Panc1 (cell line): ENCODE results near the gene RBFOX1. TPM values are rescaled to one million over a fixed set of nuclear protein-coding genes. Genes with fewer than 3 reads are reported as not detected.

Experiments used
- ATAC-seq: fragments of 200-7000 bp; cut with Tn5 transposase; 2 replicates; pipeline ENCODE4 v1.9.1; 2020; ENCODE audit warnings: mild to moderate bottlenecking, moderate library complexity
- BruUV-seq: library from RNA; stranded (reverse); fragments of 400-500 nt; replicated peaks from 2 replicates; lab custom pipeline; 2021; lab: Mats Ljungman, UMichigan
- CTCF ChIA-PET: fragments of 300-600 bp; sonication (Branson Sonifier 250); formaldehyde crosslinking; loops from one replicate; lab custom pipeline; 2022; ENCODE audit warnings: antibody characterized with exemption; lab: Charles Lee
- POLR2A ChIA-PET: fragments of 300-600 bp; sonication (Branson Sonifier 250); formaldehyde crosslinking; loops from one replicate; lab custom pipeline; 2022; ENCODE audit warnings: antibody characterized with exemption; lab: Charles Lee
- DNase-seq: peaks from one replicate; pipeline ENCODE4 v3.0.0-alpha.2; 2010; ENCODE audit warnings: low read depth, low spot score
- H3K27ac ChIP-seq: 2 replicates; pipeline ENCODE4 v1.5.1; 2011; ENCODE audit warnings: mild to moderate bottlenecking, low read length, inconsistent platforms
- H3K27me3 ChIP-seq: fragments of 200-500 bp; sonication (Bioruptor generic); 2 replicates; pipeline ENCODE4 v1.6.0; 2014; ENCODE audit warnings: low read length, inconsistent platforms; ENCODE audit not compliant: control insufficient read depth, insufficient read depth
- H3K36me3 ChIP-seq: fragments of 200-500 bp; sonication (Bioruptor generic); 2 replicates; pipeline ENCODE4 v1.5.1; 2014; ENCODE audit warnings: inconsistent platforms, mild to moderate bottlenecking, low read length, moderate library complexity; ENCODE audit not compliant: control insufficient read depth, insufficient read depth
- H3K4me1 ChIP-seq: 2 replicates; pipeline ENCODE4 v1.5.1; 2011; ENCODE audit warnings: inconsistent platforms, mild to moderate bottlenecking, low read length, moderate library complexity; ENCODE audit not compliant: control insufficient read depth, insufficient read depth
- H3K4me3 ChIP-seq, 2 experiments: 2 replicates each; pipeline ENCODE4 v1.5.1; 2011 to 2012; ENCODE audit warnings: low read depth in 2 of 2, low read length in 2 of 2, mild to moderate bottlenecking in 2 of 2, inconsistent platforms in 1 of 2, moderate library complexity in 1 of 2
- H3K9me3 ChIP-seq: fragments of 200-500 bp; sonication (Bioruptor generic); 2 replicates; pipeline ENCODE4 v1.5.1; 2014; ENCODE audit warnings: low read depth, mild to moderate bottlenecking, inconsistent platforms, low read length, moderate library complexity; ENCODE audit not compliant: control insufficient read depth, insufficient read depth
- POLR2AphosphoS5 ChIP-seq: IDR thresholded peaks from 2 replicates; pipeline ENCODE4 v1.6.1; 2012; ENCODE audit warnings: mild to moderate bottlenecking, low read depth, low read length, moderate library complexity
- SIN3A ChIP-seq: IDR thresholded peaks from 2 replicates; pipeline ENCODE4 v1.6.1; 2012; ENCODE audit warnings: low read depth, mild to moderate bottlenecking, low read length, moderate library complexity, borderline replicate concordance; ENCODE audit not compliant: insufficient read depth
- TCF7L2 ChIP-seq: IDR thresholded peaks from 2 replicates; pipeline ENCODE4 v1.6.1; 2011; ENCODE audit warnings: mild to moderate bottlenecking, low read depth, low read length, inconsistent platforms
- in situ Hi-C: cut with HindIII; loops from 2 replicates; pipeline ENCODE4 v1.10.0; 2016; ENCODE audit warnings: low sequenced_read_pairs, low pct_unique_long_range_greater_than_20kb
- intact Hi-C: fragments of 100-400 bp; cut with micrococcal nuclease; formaldehyde crosslinking; loops from one replicate; pipeline ENCODE4 v1.10.0; 2022; ENCODE audit not compliant: unreplicated experiment
- total RNA-seq: library from RNA; stranded (reverse); gene quantifications from one replicate; pipeline ENCODE4 v1.2.1, GENCODE V29; 2021; ENCODE audit not compliant: unreplicated experiment
- TF ChIP-seq, protein P1 (sequence below): fragments of 450-650 bp; IDR thresholded peaks from 2 replicates; pipeline ENCODE4 v1.5.1; 2017; ENCODE audit warnings: mild to moderate bottlenecking
- TF ChIP-seq, protein P2 (sequence below), 2 experiments: IDR thresholded peaks; 2 replicates each; pipeline ENCODE4 v1.6.1; 2011 to 2012; ENCODE audit warnings: low read depth in 2 of 2, control low read depth in 1 of 2, low read length in 1 of 2, mild to moderate bottlenecking in 1 of 2, moderate library complexity in 1 of 2; ENCODE audit not compliant: insufficient read depth in 1 of 2

RBFOX1 gene
- total RNA-seq, 1 experiment from 2014 or later, result not detected

DNA sequence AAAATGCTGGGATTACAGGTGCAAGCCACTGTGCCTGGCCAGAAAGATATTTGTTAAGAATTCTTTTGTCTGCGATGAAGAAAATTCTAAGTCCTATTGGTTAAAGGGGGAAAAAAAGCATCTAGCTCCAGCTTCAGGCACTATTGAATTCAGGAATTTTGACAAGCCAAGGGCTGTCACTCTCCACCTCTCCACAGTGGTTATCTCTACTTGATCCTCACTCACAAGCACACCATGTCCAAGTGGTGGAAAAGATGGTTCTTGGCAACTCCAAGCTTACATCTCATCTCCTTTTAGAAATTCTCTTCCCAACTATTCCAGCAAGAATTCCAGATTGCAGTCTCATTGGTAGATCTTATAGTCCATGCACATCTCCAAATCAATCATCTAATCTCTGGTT is 7.1 kb downstream of the RBFOX1 start:
- no peak for DNase-seq
- in situ Hi-C loops, result no loop called here
- POLR2A ChIA-PET, result no interaction called here
- CTCF ChIA-PET, result no interaction called here
- Histone ChIP-seq H3K27ac (no peak overlapping the region), H3K4me1 (no peaks in the 10 kb centered on the region), H3K4me3 (no peak overlapping the region), H3K27me3 (no peaks in the 10 kb centered on the region), H3K9me3 (no peaks in the 10 kb centered on the region), H3K36me3 (no peaks in the 10 kb centered on the region)
- intact Hi-C loops, result no loop called here
- TF ChIP-seq POLR2AphosphoS5 (no peak), TCF7L2 (no peak), SIN3A (no peak)
- TF ChIP-seq, protein P1, sequence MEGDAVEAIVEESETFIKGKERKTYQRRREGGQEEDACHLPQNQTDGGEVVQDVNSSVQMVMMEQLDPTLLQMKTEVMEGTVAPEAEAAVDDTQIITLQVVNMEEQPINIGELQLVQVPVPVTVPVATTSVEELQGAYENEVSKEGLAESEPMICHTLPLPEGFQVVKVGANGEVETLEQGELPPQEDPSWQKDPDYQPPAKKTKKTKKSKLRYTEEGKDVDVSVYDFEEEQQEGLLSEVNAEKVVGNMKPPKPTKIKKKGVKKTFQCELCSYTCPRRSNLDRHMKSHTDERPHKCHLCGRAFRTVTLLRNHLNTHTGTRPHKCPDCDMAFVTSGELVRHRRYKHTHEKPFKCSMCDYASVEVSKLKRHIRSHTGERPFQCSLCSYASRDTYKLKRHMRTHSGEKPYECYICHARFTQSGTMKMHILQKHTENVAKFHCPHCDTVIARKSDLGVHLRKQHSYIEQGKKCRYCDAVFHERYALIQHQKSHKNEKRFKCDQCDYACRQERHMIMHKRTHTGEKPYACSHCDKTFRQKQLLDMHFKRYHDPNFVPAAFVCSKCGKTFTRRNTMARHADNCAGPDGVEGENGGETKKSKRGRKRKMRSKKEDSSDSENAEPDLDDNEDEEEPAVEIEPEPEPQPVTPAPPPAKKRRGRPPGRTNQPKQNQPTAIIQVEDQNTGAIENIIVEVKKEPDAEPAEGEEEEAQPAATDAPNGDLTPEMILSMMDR, result no peak
- TF ChIP-seq, protein P2, sequence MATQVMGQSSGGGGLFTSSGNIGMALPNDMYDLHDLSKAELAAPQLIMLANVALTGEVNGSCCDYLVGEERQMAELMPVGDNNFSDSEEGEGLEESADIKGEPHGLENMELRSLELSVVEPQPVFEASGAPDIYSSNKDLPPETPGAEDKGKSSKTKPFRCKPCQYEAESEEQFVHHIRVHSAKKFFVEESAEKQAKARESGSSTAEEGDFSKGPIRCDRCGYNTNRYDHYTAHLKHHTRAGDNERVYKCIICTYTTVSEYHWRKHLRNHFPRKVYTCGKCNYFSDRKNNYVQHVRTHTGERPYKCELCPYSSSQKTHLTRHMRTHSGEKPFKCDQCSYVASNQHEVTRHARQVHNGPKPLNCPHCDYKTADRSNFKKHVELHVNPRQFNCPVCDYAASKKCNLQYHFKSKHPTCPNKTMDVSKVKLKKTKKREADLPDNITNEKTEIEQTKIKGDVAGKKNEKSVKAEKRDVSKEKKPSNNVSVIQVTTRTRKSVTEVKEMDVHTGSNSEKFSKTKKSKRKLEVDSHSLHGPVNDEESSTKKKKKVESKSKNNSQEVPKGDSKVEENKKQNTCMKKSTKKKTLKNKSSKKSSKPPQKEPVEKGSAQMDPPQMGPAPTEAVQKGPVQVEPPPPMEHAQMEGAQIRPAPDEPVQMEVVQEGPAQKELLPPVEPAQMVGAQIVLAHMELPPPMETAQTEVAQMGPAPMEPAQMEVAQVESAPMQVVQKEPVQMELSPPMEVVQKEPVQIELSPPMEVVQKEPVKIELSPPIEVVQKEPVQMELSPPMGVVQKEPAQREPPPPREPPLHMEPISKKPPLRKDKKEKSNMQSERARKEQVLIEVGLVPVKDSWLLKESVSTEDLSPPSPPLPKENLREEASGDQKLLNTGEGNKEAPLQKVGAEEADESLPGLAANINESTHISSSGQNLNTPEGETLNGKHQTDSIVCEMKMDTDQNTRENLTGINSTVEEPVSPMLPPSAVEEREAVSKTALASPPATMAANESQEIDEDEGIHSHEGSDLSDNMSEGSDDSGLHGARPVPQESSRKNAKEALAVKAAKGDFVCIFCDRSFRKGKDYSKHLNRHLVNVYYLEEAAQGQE (IDR thresholded peaks at IDR 0.05; ENCODE audit: insufficient read depth in 1 of 2, low read depth in 2 of 2, low read length in 1 of 2), result no peak
- no TSS peak for BruUV-seq
- ATAC-seq, result no peak

DNA sequence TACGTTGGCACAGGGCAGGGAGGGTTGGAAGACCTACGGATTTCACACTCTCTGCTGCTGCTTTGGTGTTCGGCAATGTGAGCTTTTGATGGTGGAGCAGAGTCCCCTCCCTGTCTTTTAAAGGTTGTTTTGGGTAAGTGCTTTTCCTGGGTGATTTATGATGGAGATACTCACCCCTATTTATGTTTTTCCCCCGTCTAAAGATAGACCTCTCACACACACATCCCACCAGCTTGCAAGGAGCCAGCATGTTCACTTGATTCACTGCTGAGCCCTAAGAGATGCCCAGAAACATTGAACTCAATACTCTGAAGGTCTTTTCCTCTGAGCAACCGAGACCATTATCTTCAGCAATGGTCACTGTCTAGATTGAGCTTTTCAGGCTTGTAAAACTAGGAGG is 8.3 kb downstream of the RBFOX1 start:
- no peak overlapping the region for H3K4me3 ChIP-seq
- BruUV-seq, result no TSS peak
- ChIA-PET POLR2A (no interaction called here), CTCF (no interaction called here)
- no peaks in the 10 kb centered on the region for H3K36me3 ChIP-seq
- H3K27me3 ChIP-seq, result no peaks in the 10 kb centered on the region
- no peak for ATAC-seq
- in situ Hi-C loops (no loop called here), intact Hi-C loops (no loop called here)
- TF ChIP-seq POLR2AphosphoS5 (no peak), TCF7L2 (no peak), SIN3A (no peak)
- TF ChIP-seq, protein P1, result no peak
- TF ChIP-seq, protein P2 (IDR thresholded peaks at IDR 0.05; ENCODE audit: insufficient read depth in 1 of 2, low read depth in 2 of 2, low read length in 1 of 2), result no peak
- no peaks in the 10 kb centered on the region for H3K9me3 ChIP-seq
- H3K27ac ChIP-seq, result no peak overlapping the region
- H3K4me1 ChIP-seq, result no peaks in the 10 kb centered on the region
- no peak for DNase-seq
